ENCODE measurements around the gene PJVK. TPM values are rescaled to one million over a fixed set of nuclear protein-coding genes. Genes with fewer than 3 reads are reported as not detected.
"Not testable (repeated sequence)": the region's sequence is repeated elsewhere in the genome, so short reads cannot be mapped to it uniquely, and the experiment has no call there.

PJVK gene
- total and polyA plus RNA-seq, 10 donors: 1.0 to 8.2 (median 2.2) TPM

DNA sequence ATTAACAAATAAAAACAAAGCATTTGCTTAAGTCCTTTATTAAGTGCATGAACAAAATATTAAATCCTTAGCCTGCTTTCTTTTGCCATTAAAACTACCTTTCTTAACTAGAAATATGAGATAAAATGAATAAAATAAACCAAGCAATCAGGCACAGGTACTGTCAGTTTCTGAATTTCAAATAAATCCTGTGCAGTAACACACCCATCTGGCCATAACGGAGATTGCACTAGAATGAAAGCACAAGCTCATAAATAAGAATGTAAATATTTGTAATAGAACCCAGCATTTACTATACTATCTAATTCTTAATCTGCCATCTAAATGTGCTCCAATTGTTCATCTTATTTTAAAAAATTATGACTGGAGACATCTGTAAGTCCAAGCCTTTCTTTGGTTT, 32.1 kb upstream of the PJVK start:
- DNase-seq: no peak
- H3K36me3 ChIP-seq: no peaks in the 10 kb centered on the region
- H3K4me3 ChIP-seq: no peak overlapping the region
- TF ChIP-seq POLR2AphosphoS5 (IDR thresholded peaks at IDR 0.05): no peak
- TF ChIP-seq, protein P1, sequence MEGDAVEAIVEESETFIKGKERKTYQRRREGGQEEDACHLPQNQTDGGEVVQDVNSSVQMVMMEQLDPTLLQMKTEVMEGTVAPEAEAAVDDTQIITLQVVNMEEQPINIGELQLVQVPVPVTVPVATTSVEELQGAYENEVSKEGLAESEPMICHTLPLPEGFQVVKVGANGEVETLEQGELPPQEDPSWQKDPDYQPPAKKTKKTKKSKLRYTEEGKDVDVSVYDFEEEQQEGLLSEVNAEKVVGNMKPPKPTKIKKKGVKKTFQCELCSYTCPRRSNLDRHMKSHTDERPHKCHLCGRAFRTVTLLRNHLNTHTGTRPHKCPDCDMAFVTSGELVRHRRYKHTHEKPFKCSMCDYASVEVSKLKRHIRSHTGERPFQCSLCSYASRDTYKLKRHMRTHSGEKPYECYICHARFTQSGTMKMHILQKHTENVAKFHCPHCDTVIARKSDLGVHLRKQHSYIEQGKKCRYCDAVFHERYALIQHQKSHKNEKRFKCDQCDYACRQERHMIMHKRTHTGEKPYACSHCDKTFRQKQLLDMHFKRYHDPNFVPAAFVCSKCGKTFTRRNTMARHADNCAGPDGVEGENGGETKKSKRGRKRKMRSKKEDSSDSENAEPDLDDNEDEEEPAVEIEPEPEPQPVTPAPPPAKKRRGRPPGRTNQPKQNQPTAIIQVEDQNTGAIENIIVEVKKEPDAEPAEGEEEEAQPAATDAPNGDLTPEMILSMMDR (IDR thresholded peaks at IDR 0.05 in 8 of 11, conservative IDR thresholded peaks at IDR 0.05 in 3 of 11): no peak
- no peak for TF ChIP-seq POLR2A (IDR thresholded peaks at IDR 0.05)
- intact Hi-C loops (cut with DNase I; ENCODE audit: low total_unique reads): no loop called here
- H3K27me3 ChIP-seq (replicated peaks in 1 of 7): no peaks in the 10 kb centered on the region
- peaks cover 6 to 35% (median 18%) of the 10 kb centered on the region in 6 donors for H3K4me1 ChIP-seq
- no peak overlapping the region for H3K27ac ChIP-seq
- H3K9me3 ChIP-seq: peaks cover 0 to 4% (median 0%) of the 10 kb centered on the region in 8 donors
- WGBS, 5 donors: 71 to 74% (median 73%) methylated on average over 1 of the region's 1 CpG

DNA sequence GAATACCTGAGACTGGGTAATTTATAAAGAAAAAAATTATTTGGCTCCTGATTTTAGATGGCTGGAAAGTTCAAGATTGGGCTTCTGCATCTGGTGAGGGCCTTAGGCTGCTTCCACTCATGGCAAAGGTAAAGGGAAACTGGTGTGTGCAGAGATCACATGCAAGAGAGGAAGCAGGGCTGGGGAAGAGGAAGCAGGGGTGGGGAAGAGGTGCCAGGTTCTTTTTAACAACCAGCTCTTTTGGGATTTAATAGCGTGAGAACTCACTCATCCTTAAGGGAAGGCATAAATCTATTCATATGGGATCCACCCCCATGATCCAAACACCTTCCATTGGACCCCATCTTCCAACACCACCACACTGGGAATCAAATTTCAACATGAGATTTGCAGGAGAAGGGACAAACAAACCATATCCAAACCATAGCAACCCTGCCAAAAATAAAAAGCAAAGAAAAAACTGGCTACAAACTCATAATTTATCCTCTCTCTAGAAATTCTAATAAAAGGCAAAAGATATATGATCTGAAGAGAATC, 30.6 kb upstream of the PJVK start:
- no peak overlapping the region for H3K27ac ChIP-seq
- H3K4me1 ChIP-seq: peaks cover 0 to 21% (median 7%) of the 10 kb centered on the region in 6 donors
- no peaks in the 10 kb centered on the region for H3K27me3 ChIP-seq (replicated peaks in 1 of 7)
- 18 to 25% (median 22%) methylated on average over 1 of the region's 1 CpG for WGBS, 5 donors
- TF ChIP-seq POLR2A (IDR thresholded peaks at IDR 0.05): no peak
- no peak for TF ChIP-seq POLR2AphosphoS5 (IDR thresholded peaks at IDR 0.05)
- TF ChIP-seq, protein P1 (IDR thresholded peaks at IDR 0.05 in 8 of 11, conservative IDR thresholded peaks at IDR 0.05 in 3 of 11): no peak
- H3K36me3 ChIP-seq: no peaks in the 10 kb centered on the region
- no peak overlapping the region for H3K4me3 ChIP-seq
- DNase-seq: no peak
- intact Hi-C loops (cut with DNase I; ENCODE audit: low total_unique reads): no loop called here
- peaks cover 0 to 18% (median 9%) of the 10 kb centered on the region in 8 donors for H3K9me3 ChIP-seq

DNA sequence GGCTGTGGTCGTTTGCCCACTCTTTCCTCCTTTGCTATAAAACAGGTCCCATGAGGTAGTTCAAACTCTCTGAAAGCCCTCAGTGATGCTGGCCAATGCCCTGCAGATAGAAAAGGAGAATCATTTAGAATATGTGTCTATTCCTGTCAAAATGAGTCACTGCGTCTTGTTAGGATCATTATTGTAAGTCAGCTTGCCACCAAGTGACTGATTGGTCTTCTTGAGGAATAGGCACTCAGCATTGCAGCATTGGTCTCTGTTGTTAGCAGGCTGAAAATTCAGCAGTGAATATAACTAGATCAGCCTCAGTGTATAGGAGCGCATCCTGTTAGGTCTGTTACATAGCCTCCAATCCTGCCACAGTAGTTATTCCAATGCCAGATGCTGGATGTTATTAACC, 29.1 kb upstream of the PJVK start:
- H3K27ac ChIP-seq: no peak overlapping the region
- peaks cover 0 to 30% (median 13%) of the 10 kb centered on the region in 8 donors for H3K9me3 ChIP-seq
- intact Hi-C loops (cut with DNase I; ENCODE audit: low total_unique reads): no loop called here
- H3K4me3 ChIP-seq: no peak overlapping the region
- DNase-seq: no peak
- TF ChIP-seq, protein P1 (IDR thresholded peaks at IDR 0.05 in 8 of 11, conservative IDR thresholded peaks at IDR 0.05 in 3 of 11): no peak
- TF ChIP-seq POLR2A (IDR thresholded peaks at IDR 0.05) (no peak), POLR2AphosphoS5 (IDR thresholded peaks at IDR 0.05) (no peak)
- 80 to 96% (median 91%) methylated on average over 3 of the region's 3 CpGs for WGBS, 5 donors
- H3K4me1 ChIP-seq: peaks cover 0 to 9% (median 0%) of the 10 kb centered on the region in 6 donors
- H3K36me3 ChIP-seq: peaks cover 0 to 10% (median 2%) of the 10 kb centered on the region in 6 donors
- H3K27me3 ChIP-seq (replicated peaks in 1 of 7): no peaks in the 10 kb centered on the region

DNA sequence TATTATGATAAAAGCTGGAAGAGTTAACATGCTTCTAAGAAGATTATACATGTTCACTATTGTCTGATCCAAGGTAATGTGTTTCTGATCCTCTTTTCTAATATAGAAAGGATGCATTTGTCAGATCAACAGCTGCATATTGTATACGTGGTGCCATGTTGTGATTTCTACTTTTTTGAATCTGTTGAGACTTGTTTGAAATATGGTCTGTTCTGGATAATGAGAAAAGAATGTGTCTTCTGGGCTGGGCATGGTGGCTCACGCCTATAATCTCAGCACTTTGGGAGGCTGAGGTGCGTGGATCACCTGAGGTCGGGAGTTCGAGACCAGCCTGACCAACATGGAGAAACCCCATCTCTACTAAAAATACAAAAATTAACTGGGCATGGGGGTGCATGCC, 27.4 kb upstream of the PJVK start:
- peaks cover 0 to 30% (median 13%) of the 10 kb centered on the region in 8 donors for H3K9me3 ChIP-seq
- H3K27ac ChIP-seq; DNase-seq; H3K4me3 ChIP-seq; intact Hi-C loops (cut with DNase I; ENCODE audit: low total_unique reads); H3K4me1 ChIP-seq; H3K27me3 ChIP-seq (replicated peaks in 1 of 7): not testable (repeated sequence)
- H3K36me3 ChIP-seq: peaks cover 0 to 26% (median 8%) of the 10 kb centered on the region in 6 donors
- 93 to 98% (median 96%) methylated on average over 5 of the region's 5 CpGs for WGBS, 5 donors
